GM23338 (cell line): ENCODE results near the gene NFAT5. TPM values are rescaled to one million over a fixed set of nuclear protein-coding genes. Genes with fewer than 3 reads are reported as not detected.

Source experiments
- ATAC-seq: fragments of 200-7000 bp; cut with Tn5 transposase; 3 replicates; pipeline ENCODE4 v1.9.1; 2020
- DNase-seq: peaks from one replicate; pipeline ENCODE4 v3.0.0-alpha.2; 2015; ENCODE audit warnings: low spot score
- H2AFZ ChIP-seq: fragments of 200-600 bp; sonication (generic); 2 replicates; pipeline ENCODE4 v1.8.0; 2016; ENCODE audit warnings: antibody characterized with exemption, mild to moderate bottlenecking, moderate library complexity
- H3F3A ChIP-seq: fragments of 200-600 bp; sonication (generic); replicated peaks from 2 replicates; pipeline ENCODE4 v1.8.0; 2017; ENCODE audit warnings: antibody characterized with exemption, mixed run types, low read depth
- H3K27ac ChIP-seq: fragments of 200-600 bp; sonication (generic); 2 replicates; pipeline ENCODE4 v1.6.1; 2016; ENCODE audit warnings: low read depth
- H3K27me3 ChIP-seq: fragments of 200-600 bp; sonication (generic); 2 replicates; pipeline ENCODE4 v1.8.0; 2016; ENCODE audit warnings: mild to moderate bottlenecking, mixed run types, moderate library complexity; ENCODE audit not compliant: insufficient read depth
- H3K36me3 ChIP-seq: fragments of 200-600 bp; sonication (generic); 2 replicates; pipeline ENCODE4 v1.8.0; 2016; ENCODE audit warnings: mild to moderate bottlenecking; ENCODE audit not compliant: insufficient read depth
- H3K4me1 ChIP-seq: fragments of 200-600 bp; sonication (generic); 2 replicates; pipeline ENCODE4 v1.8.0; 2016; ENCODE audit warnings: mild to moderate bottlenecking, moderate library complexity; ENCODE audit not compliant: insufficient read depth
- H3K4me2 ChIP-seq: fragments of 200-600 bp; sonication (generic); 2 replicates; pipeline ENCODE4 v1.7.1; 2017; ENCODE audit warnings: mixed run types
- H3K4me3 ChIP-seq: fragments of 200-600 bp; sonication (generic); 2 replicates; pipeline ENCODE4 v1.6.1; 2016; ENCODE audit warnings: mixed run types
- H3K79me2 ChIP-seq: fragments of 200-600 bp; sonication (generic); replicated peaks from 2 replicates; pipeline ENCODE4 v1.8.0; 2017; ENCODE audit warnings: mild to moderate bottlenecking; ENCODE audit not compliant: insufficient read depth
- H3K9me2 ChIP-seq: fragments of 200-600 bp; sonication (generic); 2 replicates; pipeline ENCODE4 v1.8.0; 2017; ENCODE audit not compliant: insufficient read depth
- H4K20me1 ChIP-seq: fragments of 200-600 bp; sonication (generic); replicated peaks from 2 replicates; pipeline ENCODE4 v1.8.0; 2017; ENCODE audit warnings: mild to moderate bottlenecking; ENCODE audit not compliant: insufficient read depth
- H3K27ac Mint-ChIP-seq: 2 replicates; pipeline ENCODE4 v1.8.0; 2020; ENCODE audit warnings: inconsistent platforms, mild to moderate bottlenecking, moderate library complexity, mixed read lengths
- H3K27me3 Mint-ChIP-seq: 3 replicates; pipeline ENCODE4 v1.8.0; 2022; ENCODE audit warnings: low read depth, mild to moderate bottlenecking, moderate library complexity, mixed read lengths, inconsistent platforms; ENCODE audit not compliant: insufficient read depth, poor library complexity
- H3K36me3 Mint-ChIP-seq: 3 replicates; pipeline ENCODE4 v1.8.0; 2021; ENCODE audit warnings: low read depth, mild to moderate bottlenecking, inconsistent platforms, moderate library complexity, mixed read lengths
- H3K4me1 Mint-ChIP-seq: 3 replicates; pipeline ENCODE4 v1.8.0; 2020; ENCODE audit warnings: mild to moderate bottlenecking, inconsistent platforms, mixed read lengths
- H3K4me3 Mint-ChIP-seq: 3 replicates; pipeline ENCODE4 v1.8.0; 2021; ENCODE audit warnings: moderate library complexity, mild to moderate bottlenecking, inconsistent platforms, mixed read lengths
- H3K9me3 Mint-ChIP-seq: 3 replicates; pipeline ENCODE4 v1.8.0; 2020; ENCODE audit warnings: moderate library complexity, mild to moderate bottlenecking, inconsistent platforms, mixed read lengths
- CTCF ChIP-seq, 2 experiments: fragments of 200-600 bp in 1 of 2; sonication (generic) in 1 of 2; conservative IDR thresholded peaks; 2 replicates each; pipeline versions ENCODE4 v1.5.1 to v1.6.1; 2016 to 2017; ENCODE audit warnings: antibody characterized with exemption in 2 of 2, low read depth in 2 of 2, mild to moderate bottlenecking in 2 of 2, moderate library complexity in 1 of 2
- ETS1 ChIP-seq: IDR thresholded peaks from 2 replicates; pipeline ENCODE4 v1.6.1; 2016; ENCODE audit warnings: antibody characterized with exemption
- EZH2 ChIP-seq: fragments of 200-600 bp; sonication (generic); IDR thresholded peaks from one replicate; pipeline ENCODE4 v1.8.0; 2017; ENCODE audit warnings: antibody characterized with exemption, mild to moderate bottlenecking, low read depth; ENCODE audit not compliant: unreplicated experiment
- EZH2phosphoT487 ChIP-seq: fragments of 200-600 bp; sonication (generic); IDR thresholded peaks from one replicate; pipeline ENCODE4 v1.8.1; 2018; ENCODE audit warnings: antibody characterized with exemption; ENCODE audit not compliant: unreplicated experiment
- JUNB ChIP-seq: IDR thresholded peaks from one replicate; pipeline ENCODE4 v1.6.1; 2016; ENCODE audit warnings: antibody characterized with exemption; ENCODE audit not compliant: unreplicated experiment
- NANOG ChIP-seq: IDR thresholded peaks from 2 replicates; pipeline ENCODE4 v1.6.1; 2016; ENCODE audit warnings: antibody characterized with exemption, borderline replicate concordance
- POLR2AphosphoS5 ChIP-seq: IDR thresholded peaks from 2 replicates; pipeline ENCODE4 v1.6.1; 2016; ENCODE audit warnings: antibody characterized with exemption, low read depth
- REST ChIP-seq: IDR thresholded peaks from one replicate; pipeline ENCODE4 v1.6.1; 2018; ENCODE audit warnings: antibody characterized with exemption; ENCODE audit not compliant: unreplicated experiment
- STAT1 ChIP-seq: IDR thresholded peaks from one replicate; pipeline ENCODE4 v1.6.1; 2016; ENCODE audit warnings: antibody characterized with exemption; ENCODE audit not compliant: unreplicated experiment
- ZNF114 ChIP-seq: fragments of 250-450 bp; sonication (Bioruptor Pico); IDR thresholded peaks from 2 replicates; pipeline ENCODE4 v1.5.0; 2020; ENCODE audit warnings: mild to moderate bottlenecking, moderate library complexity
- ZNF331 ChIP-seq: fragments of 250-450 bp; sonication (Bioruptor Pico); IDR thresholded peaks from 2 replicates; pipeline ENCODE4 v1.5.0; 2020; ENCODE audit warnings: low read depth, mild to moderate bottlenecking, moderate library complexity
- polyA plus RNA-seq: library from polyadenylated mRNA; unstranded; fragments of >200 nt; fragmentation: Nextera tagmentation; extraction: Ambion mirVana; gene quantifications from 2 replicates; pipeline ENCODE4 v1.2.1, GENCODE V29; 2016
- total RNA-seq: library from RNA; depleted of rRNA; stranded (reverse); fragments of >200 nt; shearing (Covaris generic); gene quantifications from 2 replicates; pipeline ENCODE4 v1.2.3, GENCODE V29; 2014

Gene NFAT5
- total and polyA plus RNA-seq, 2 experiments from 2014 or later = 10.6 to 27.0 TPM

- TF ChIP-seq CTCF (conservative IDR thresholded peaks at IDR 0.05; ENCODE audit: low read depth in 2 of 2) (no peak), EZH2 (no peak), EZH2phosphoT487 (no peak), ZNF331 (CRISPR knock-in tag) (no peak), JUNB (no peak), REST (no peak), NANOG (no peak)
Observed at GRCh38 chr16:69712914-69713581, 147.3 kb downstream of the NFAT5 start (continued).

GRCh38 chr16:69717066-69717465, 151.3 kb downstream of the NFAT5 start:
- Histone ChIP-seq H3K27me3 (no peaks in the 10 kb centered on the region), H4K20me1 (no peaks in the 10 kb centered on the region; the same call in 1 of the 2 replicates), H3K27ac (no peak overlapping the region), H3K4me3 (no peak overlapping the region), H3F3A (no peaks in the 10 kb centered on the region), H3K4me2 (no peak overlapping the region), H3K36me3 (peaks cover 16% of the 10 kb centered on the region), H3K4me1 (no peaks in the 10 kb centered on the region), H3K79me2 (no peaks in the 10 kb centered on the region; the same call in 1 of the 2 replicates), H3K9me2 (no peaks in the 10 kb centered on the region), H2AFZ (no peak overlapping the region)
- DNase-seq = no peak
- Mint-ChIP-seq H3K4me1 (peaks cover 2% of the 10 kb centered on the region; the same call in 1 of the 3 replicates), H3K9me3 (no peaks in the 10 kb centered on the region), H3K27me3 (peaks cover 7% of the 10 kb centered on the region), H3K4me3 (no peak overlapping the region), H3K27ac (no peak overlapping the region), H3K36me3 (peaks cover 17% of the 10 kb centered on the region; the same call in 2 of the 3 replicates)
- ATAC-seq = no peak
- TF ChIP-seq EZH2 (no peak), ETS1 (no peak), EZH2phosphoT487 (no peak), ZNF114 (CRISPR knock-in tag) (no peak), CTCF (conservative IDR thresholded peaks at IDR 0.05; ENCODE audit: low read depth in 2 of 2) (no peak), STAT1 (no peak), REST (no peak), JUNB (no peak), POLR2AphosphoS5 (no peak), ZNF331 (CRISPR knock-in tag) (no peak)
